OCI-LY7 (cell line): ENCODE data around the gene BAG2.

Source experiments
- EZH2phosphoT487 ChIP-seq: fragments of 200-600 bp; sonication (generic); IDR thresholded peaks from 2 replicates; pipeline ENCODE4 v1.6.1; 2018; ENCODE audit warnings: low read depth, borderline replicate concordance, mild to moderate bottlenecking, mixed run types, antibody characterized with exemption, low read length, moderate library complexity, mixed read lengths
- TF ChIP-seq, protein P1 (sequence below): fragments of 200-600 bp; sonication (generic); conservative IDR thresholded peaks from 2 replicates; pipeline ENCODE4 v1.5.1; 2014; ENCODE audit warnings: mild to moderate bottlenecking, antibody characterized with exemption, low read length, moderate library complexity, mixed read lengths

DNA sequence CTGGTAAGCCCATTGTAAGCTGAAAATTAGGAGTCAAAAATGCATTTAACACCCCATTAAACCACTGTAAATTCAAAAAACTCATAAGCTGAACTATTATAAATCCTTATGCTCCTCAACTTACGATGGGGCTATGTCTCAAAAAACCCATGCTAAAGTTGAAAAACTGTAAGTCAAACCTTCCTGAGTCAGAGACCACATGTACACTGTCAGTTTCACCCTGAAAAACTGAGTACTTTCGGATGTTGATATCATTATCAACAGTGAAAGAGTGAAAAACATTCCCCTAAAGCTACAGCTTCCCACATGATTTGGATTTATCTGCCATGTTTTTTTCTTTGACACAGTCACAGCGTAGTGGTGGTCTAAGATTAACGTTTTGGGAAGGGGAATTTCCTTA lies 35.7 kb downstream of the BAG2 start:
- TF ChIP-seq, protein P1, sequence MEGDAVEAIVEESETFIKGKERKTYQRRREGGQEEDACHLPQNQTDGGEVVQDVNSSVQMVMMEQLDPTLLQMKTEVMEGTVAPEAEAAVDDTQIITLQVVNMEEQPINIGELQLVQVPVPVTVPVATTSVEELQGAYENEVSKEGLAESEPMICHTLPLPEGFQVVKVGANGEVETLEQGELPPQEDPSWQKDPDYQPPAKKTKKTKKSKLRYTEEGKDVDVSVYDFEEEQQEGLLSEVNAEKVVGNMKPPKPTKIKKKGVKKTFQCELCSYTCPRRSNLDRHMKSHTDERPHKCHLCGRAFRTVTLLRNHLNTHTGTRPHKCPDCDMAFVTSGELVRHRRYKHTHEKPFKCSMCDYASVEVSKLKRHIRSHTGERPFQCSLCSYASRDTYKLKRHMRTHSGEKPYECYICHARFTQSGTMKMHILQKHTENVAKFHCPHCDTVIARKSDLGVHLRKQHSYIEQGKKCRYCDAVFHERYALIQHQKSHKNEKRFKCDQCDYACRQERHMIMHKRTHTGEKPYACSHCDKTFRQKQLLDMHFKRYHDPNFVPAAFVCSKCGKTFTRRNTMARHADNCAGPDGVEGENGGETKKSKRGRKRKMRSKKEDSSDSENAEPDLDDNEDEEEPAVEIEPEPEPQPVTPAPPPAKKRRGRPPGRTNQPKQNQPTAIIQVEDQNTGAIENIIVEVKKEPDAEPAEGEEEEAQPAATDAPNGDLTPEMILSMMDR: no peak
- no peak for TF ChIP-seq EZH2phosphoT487
